T-cell (primary cell): ENCODE data around the gene SLC27A2. TPM values are rescaled to one million over a fixed set of nuclear protein-coding genes. Genes with fewer than 3 reads are reported as not detected.

Experiments
- ATAC-seq, 4 experiments: fragments of 200-7000 bp in 3 of 4; fragments of 150-1000 bp in 1 of 4; cut with Tn5 transposase; replicated peaks in 1 of 4; 1 replicate in 3 of 4; 2 replicates in 1 of 4; pipeline ENCODE4 v1.10.0; 2021; ENCODE audit warnings: moderate library complexity in 3 of 4, mild to moderate bottlenecking in 2 of 4, moderate number of reproducible peaks in 1 of 4
- CTCF ChIA-PET, 2 donors: fragments of 300-600 bp; sonication (Branson Sonifier 250); formaldehyde crosslinking; loops; one replicate each; lab custom pipeline; 2022; ENCODE audit warnings: antibody characterized with exemption in 2 of 2; lab: Charles Lee
- POLR2A ChIA-PET, 2 donors: fragments of 300-600 bp; sonication (Branson Sonifier 250); formaldehyde crosslinking; loops; one replicate each; lab custom pipeline; 2022; ENCODE audit warnings: antibody characterized with exemption in 2 of 2; lab: Charles Lee
- DNase-seq, 35 experiments: peaks; one replicate each; pipeline versions ENCODE4 v3.0.0 to v3.0.0-alpha.2; 2013 to 2023
- H3K27ac ChIP-seq: one replicate; pipeline ENCODE4 v1.5.1; 2013; ENCODE audit warnings: low read length
- H3K27me3 ChIP-seq, 2 experiments: replicated peaks in 1 of 2; 1 replicate in 1 of 2; 2 replicates in 1 of 2; pipeline versions ENCODE4 v1.6.1 to v1.7.0; 2013; ENCODE audit warnings: low read length in 1 of 2, mixed read lengths in 1 of 2; ENCODE audit not compliant: control insufficient read depth in 2 of 2, insufficient read depth in 2 of 2; ENCODE audit errors: extremely low read depth in 1 of 2
- H3K36me3 ChIP-seq, 2 donors: 1 replicate in 1 of 2; 2 replicates in 1 of 2; pipeline versions ENCODE4 v1.6.1 to v1.7.0; 2013; ENCODE audit warnings: low read length in 1 of 2; ENCODE audit not compliant: control insufficient read depth in 2 of 2, insufficient read depth in 1 of 2; ENCODE audit errors: extremely low read depth in 1 of 2
- H3K4me1 ChIP-seq, 2 experiments: 1 replicate in 1 of 2; 2 replicates in 1 of 2; pipeline versions ENCODE4 v1.6.1 to v1.7.0; 2013; ENCODE audit warnings: low read length in 2 of 2, mixed read lengths in 1 of 2; ENCODE audit not compliant: insufficient read depth in 2 of 2, control insufficient read depth in 1 of 2; ENCODE audit errors: extremely low read depth in 1 of 2
- H3K4me3 ChIP-seq, 2 donors: 1 replicate in 1 of 2; 2 replicates in 1 of 2; pipeline versions ENCODE4 v1.5.1 to v1.7.0; 2013; ENCODE audit warnings: mild to moderate bottlenecking in 2 of 2, low read length in 1 of 2, moderate library complexity in 1 of 2; ENCODE audit not compliant: control insufficient read depth in 1 of 2; ENCODE audit errors: extremely low read depth in 1 of 2
- H3K9me3 ChIP-seq: 2 replicates; pipeline ENCODE4 v1.7.0; 2013
- H3K27ac Mint-ChIP-seq, 2 donors: one replicate each; pipeline ENCODE4 v1.8.0; 2020 to 2021; ENCODE audit warnings: mild to moderate bottlenecking in 2 of 2, mixed read lengths in 2 of 2
- H3K27me3 Mint-ChIP-seq, 2 donors: one replicate each; pipeline ENCODE4 v1.8.0; 2021 to 2022; ENCODE audit warnings: mixed read lengths in 2 of 2
- H3K36me3 Mint-ChIP-seq: one replicate; pipeline ENCODE4 v1.8.0; 2021; ENCODE audit warnings: mixed read lengths
- H3K4me1 Mint-ChIP-seq, 3 donors: one replicate each; pipeline ENCODE4 v1.8.0; 2020 to 2022; ENCODE audit warnings: mixed read lengths in 3 of 3, mild to moderate bottlenecking in 1 of 3
- H3K4me3 Mint-ChIP-seq, 3 donors: one replicate each; pipeline ENCODE4 v1.8.0; 2020 to 2022; ENCODE audit warnings: mild to moderate bottlenecking in 3 of 3, mixed read lengths in 3 of 3, moderate library complexity in 3 of 3
- H3K9me3 Mint-ChIP-seq, 3 donors: one replicate each; pipeline ENCODE4 v1.8.0; 2020 to 2022; ENCODE audit warnings: mixed read lengths in 3 of 3
- WGBS: methylation state at CpG from one replicate; pipeline ENCODE4 v1.1.5; 2013; ENCODE audit warnings: missing lambda C conversion rate; ENCODE audit not compliant: insufficient coverage; 5-methylcytosine and 5-hydroxymethylcytosine counted together
- total RNA-seq, 35 experiments: library from RNA in 6 of 35; stranded (reverse) in 6 of 35; fragments of 120-200 nt in 1 of 35; gene quantifications; one replicate each; pipeline versions ENCODE4 v1.2.1 to v1.2.4 and lab custom pipeline; 2013 to 2026

The SLC27A2 gene
- total RNA-seq, 5 donors from 2014 or later (not counting 1 experiment from before 2014, with no cell fraction given), result 0.56 to 1.1 (median 0.70) TPM

GRCh38 chr15:50138391-50138790 lies 43.6 kb upstream of the SLC27A2 start:
- no peaks in the 10 kb centered on the region for H3K27me3 ChIP-seq
- no peaks in the 10 kb centered on the region for H3K36me3 ChIP-seq
- no peak overlapping the region for H3K27ac Mint-ChIP-seq
- H3K27ac ChIP-seq, result no peak overlapping the region
- no peak overlapping the region for H3K4me3 ChIP-seq
- H3K9me3 ChIP-seq, result no peaks in the 10 kb centered on the region
- H3K4me3 Mint-ChIP-seq, result no peak overlapping the region
- no peaks in the 10 kb centered on the region for H3K27me3 Mint-ChIP-seq
- ATAC-seq (no peak), DNase-seq (no peak)
- CTCF ChIA-PET, result no interaction called here
- no peaks in the 10 kb centered on the region for H3K4me1 ChIP-seq
- no peaks in the 10 kb centered on the region for H3K36me3 Mint-ChIP-seq
- POLR2A ChIA-PET, result no interaction called here
- no peaks in the 10 kb centered on the region for H3K9me3 Mint-ChIP-seq
- H3K4me1 Mint-ChIP-seq, result peaks cover 0 to 6% (median 0%) of the 10 kb centered on the region in 3 donors

- no peaks in the 10 kb centered on the region for H3K9me3 ChIP-seq
- H3K27me3 Mint-ChIP-seq, result no peaks in the 10 kb centered on the region
- ChIA-PET CTCF (no interaction called here), POLR2A (no interaction called here)
- no peaks in the 10 kb centered on the region for H3K4me1 ChIP-seq
- no peak for ATAC-seq
- no peaks in the 10 kb centered on the region for H3K27me3 ChIP-seq
- no peaks in the 10 kb centered on the region for H3K36me3 Mint-ChIP-seq
- no peak overlapping the region for H3K27ac Mint-ChIP-seq
- DNase-seq, result no peak
- no CpG with 5 or more reads among the region's 1 CpG for WGBS
- H3K27ac ChIP-seq, result no peak overlapping the region
- H3K4me1 Mint-ChIP-seq, result peaks cover 0 to 5% (median 0%) of the 10 kb centered on the region in 3 donors
- no peaks in the 10 kb centered on the region for H3K9me3 Mint-ChIP-seq
- no peak overlapping the region for H3K4me3 ChIP-seq
- H3K36me3 ChIP-seq, result no peaks in the 10 kb centered on the region
- H3K4me3 Mint-ChIP-seq, result no peak overlapping the region
These were observed 41.9 kb upstream of the SLC27A2 start for GRCh38 chr15:50140098-50140497.

- no peaks in the 10 kb centered on the region for H3K9me3 ChIP-seq
- 83% methylated on average over 2 of the region's 3 CpGs for WGBS
- Mint-ChIP-seq H3K27ac (no peak overlapping the region), H3K4me3 (no peak overlapping the region), H3K9me3 (no peaks in the 10 kb centered on the region), H3K4me1 (no peaks in the 10 kb centered on the region), H3K36me3 (no peaks in the 10 kb centered on the region), H3K27me3 (no peaks in the 10 kb centered on the region)
- ATAC-seq (no peak), DNase-seq (no peak)
- no peaks in the 10 kb centered on the region for H3K36me3 ChIP-seq
- H3K27me3 ChIP-seq, result no peaks in the 10 kb centered on the region
- POLR2A ChIA-PET, result no interaction called here
- no peaks in the 10 kb centered on the region for H3K4me1 ChIP-seq
- H3K4me3 ChIP-seq, result no peak overlapping the region
- CTCF ChIA-PET, result no interaction called here
- no peak overlapping the region for H3K27ac ChIP-seq
These were observed 41.0 kb upstream of the SLC27A2 start for GRCh38 chr15:50140983-50141382.

- H3K4me1 Mint-ChIP-seq, result no peaks in the 10 kb centered on the region
These were observed 40.1 kb upstream of the SLC27A2 start for GRCh38 chr15:50141856-50142255.

GRCh38 chr15:50143255-50143860 lies 38.6 kb upstream of the SLC27A2 start:
- WGBS, result no CpG with 5 or more reads among the region's 2 CpGs
- ATAC-seq, result no peak

More at GRCh38 chr15:50141856-50142255, 40.1 kb upstream of the SLC27A2 start:
- CTCF ChIA-PET, result no interaction called here
- ATAC-seq, result no peak
- H3K36me3 ChIP-seq, result no peaks in the 10 kb centered on the region
- no peaks in the 10 kb centered on the region for H3K9me3 Mint-ChIP-seq
- H3K27ac ChIP-seq, result no peak overlapping the region
- 78% methylated on average over 4 of the region's 5 CpGs for WGBS
- H3K27ac Mint-ChIP-seq, result no peak overlapping the region
- no peaks in the 10 kb centered on the region for H3K4me1 ChIP-seq
- H3K36me3 Mint-ChIP-seq, result no peaks in the 10 kb centered on the region
- no peak for DNase-seq
- no peaks in the 10 kb centered on the region for H3K27me3 ChIP-seq
- H3K9me3 ChIP-seq, result no peaks in the 10 kb centered on the region
- no peak overlapping the region for H3K4me3 ChIP-seq
- H3K4me3 Mint-ChIP-seq, result no peak overlapping the region
- H3K27me3 Mint-ChIP-seq, result no peaks in the 10 kb centered on the region
- POLR2A ChIA-PET, result no interaction called here

GRCh38 chr15:50144341-50145120 lies 37.5 kb upstream of the SLC27A2 start:
- ChIA-PET CTCF (interaction anchor here (0.5 to 2.1 kb wide), 14 partner anchors 10 to 1786 kb away, joined by 3 to 16 read pairs (median 4); partner anchors contain the start of gene EID1 (in 1 of the 2)), POLR2A (no interaction called here)
- DNase-seq (no peak), ATAC-seq (no peak)
- WGBS, result 88% methylated on average over 2 of the region's 6 CpGs
- Histone ChIP-seq H3K4me3 (no peak overlapping the region), H3K27me3 (peaks cover 0 to 3% of the 10 kb centered on the region in 2 experiments), H3K27ac (no peak overlapping the region), H3K9me3 (no peaks in the 10 kb centered on the region), H3K4me1 (no peaks in the 10 kb centered on the region), H3K36me3 (no peaks in the 10 kb centered on the region)
- H3K27me3 Mint-ChIP-seq, result no peaks in the 10 kb centered on the region
- no peak overlapping the region for H3K27ac Mint-ChIP-seq
- H3K9me3 Mint-ChIP-seq, result no peaks in the 10 kb centered on the region
- no peaks in the 10 kb centered on the region for H3K36me3 Mint-ChIP-seq
- no peak overlapping the region for H3K4me3 Mint-ChIP-seq
- H3K4me1 Mint-ChIP-seq, result no peaks in the 10 kb centered on the region

More at GRCh38 chr15:50143255-50143860, 38.6 kb upstream of the SLC27A2 start:
- Histone ChIP-seq H3K27me3 (peaks cover 0 to 3% of the 10 kb centered on the region in 2 experiments), H3K4me1 (no peaks in the 10 kb centered on the region), H3K27ac (no peak overlapping the region), H3K36me3 (no peaks in the 10 kb centered on the region), H3K4me3 (no peak overlapping the region), H3K9me3 (no peaks in the 10 kb centered on the region)
- no peaks in the 10 kb centered on the region for H3K9me3 Mint-ChIP-seq
- ChIA-PET POLR2A (no interaction called here), CTCF (no interaction called here)
- H3K27ac Mint-ChIP-seq, result no peak overlapping the region
- no peak overlapping the region for H3K4me3 Mint-ChIP-seq
- no peaks in the 10 kb centered on the region for H3K36me3 Mint-ChIP-seq
- no peaks in the 10 kb centered on the region for H3K4me1 Mint-ChIP-seq
- DNase-seq, result no peak
- H3K27me3 Mint-ChIP-seq, result no peaks in the 10 kb centered on the region
